IMR-90 (cell line): ENCODE data around the gene SPATS2L. TPM values are rescaled to one million over a fixed set of nuclear protein-coding genes. Genes with fewer than 3 reads are reported as not detected.

Source experiments
- ATAC-seq: fragments of 200-7000 bp; cut with Tn5 transposase; 2 replicates; pipeline ENCODE4 v1.9.1; 2020; ENCODE audit warnings: low read depth, mild to moderate bottlenecking, moderate library complexity
- BruUV-seq: library from RNA; stranded (reverse); fragments of 400-500 nt; replicated peaks from 2 replicates; lab custom pipeline; 2021; lab: Mats Ljungman, UMichigan
- CTCF ChIA-PET: fragments of 300-600 bp; formaldehyde crosslinking; extraction: SDS; loops from one replicate; lab custom pipeline; 2021; ENCODE audit warnings: antibody characterized with exemption; lab: Yijun Ruan, JAX
- POLR2A ChIA-PET: fragments of 300-600 bp; sonication (Branson Sonifier 250); formaldehyde crosslinking; loops from one replicate; lab custom pipeline; 2022; ENCODE audit warnings: antibody characterized with exemption; ENCODE audit not compliant: unreplicated experiment; lab: Charles Lee
- DNase-seq: peaks from one replicate; pipeline ENCODE4 v3.0.0; 2013
- H2AFZ ChIP-seq: replicated peaks from 2 replicates; pipeline ENCODE3; 2013; ENCODE audit warnings: low read length, mild to moderate bottlenecking; ENCODE audit not compliant: poor library complexity
- H2AK5ac ChIP-seq: 2 replicates; pipeline ENCODE4 v1.6.1; 2013; ENCODE audit warnings: low read depth, low read length, inconsistent platforms
- H2AK9ac ChIP-seq: replicated peaks from 2 replicates; pipeline ENCODE3; 2013; ENCODE audit warnings: mild to moderate bottlenecking, low read depth, low read length, moderate library complexity; ENCODE audit not compliant: poor library complexity
- H2BK120ac ChIP-seq: 2 replicates; pipeline ENCODE4 v1.6.1; 2013; ENCODE audit warnings: low read depth, low read length, inconsistent platforms
- H2BK15ac ChIP-seq: 3 replicates; pipeline ENCODE4 v1.6.1; 2013; ENCODE audit warnings: low read depth, low read length, inconsistent platforms
- H2BK20ac ChIP-seq: 2 replicates; pipeline ENCODE4 v1.6.1; 2013; ENCODE audit warnings: low read depth, mild to moderate bottlenecking, inconsistent platforms, low read length, moderate library complexity
- H2BK5ac ChIP-seq: 2 replicates; pipeline ENCODE4 v1.6.1; 2013; ENCODE audit warnings: mild to moderate bottlenecking, low read depth, low read length, inconsistent platforms; ENCODE audit not compliant: poor library complexity, severe bottlenecking
- H3K14ac ChIP-seq: replicated peaks from 2 replicates; pipeline ENCODE4 v1.6.1; 2013; ENCODE audit warnings: low read depth, low read length, inconsistent platforms
- H3K18ac ChIP-seq: 2 replicates; pipeline ENCODE4 v1.6.1; 2013; ENCODE audit warnings: low read depth, low read length, control low read depth
- H3K23ac ChIP-seq: 2 replicates; pipeline ENCODE4 v1.6.1; 2013; ENCODE audit warnings: low read depth, low read length, inconsistent platforms
- H3K27ac ChIP-seq: 2 replicates; pipeline ENCODE4 v1.5.1; 2013; ENCODE audit warnings: mild to moderate bottlenecking, control low read depth, low read length; ENCODE audit not compliant: insufficient read depth
- H3K27me3 ChIP-seq: 2 replicates; pipeline ENCODE4 v1.6.1; 2013; ENCODE audit warnings: low read length; ENCODE audit not compliant: control insufficient read depth, insufficient read depth
- H3K36me3 ChIP-seq: 2 replicates; pipeline ENCODE4 v1.6.1; 2013; ENCODE audit warnings: low read length, mixed read lengths; ENCODE audit not compliant: control insufficient read depth, insufficient read depth
- H3K4ac ChIP-seq: 2 replicates; pipeline ENCODE4 v1.6.1; 2013; ENCODE audit warnings: low read depth, low read length, inconsistent platforms
- H3K4me1 ChIP-seq: 2 replicates; pipeline ENCODE4 v1.6.1; 2013; ENCODE audit warnings: low read length, mixed read lengths; ENCODE audit not compliant: control insufficient read depth, insufficient read depth
- H3K4me2 ChIP-seq: 2 replicates; pipeline ENCODE4 v1.6.1; 2013; ENCODE audit warnings: low read depth, mild to moderate bottlenecking, control low read depth, low read length, moderate library complexity
- H3K4me3 ChIP-seq: 2 replicates; pipeline ENCODE4 v1.5.1; 2013; ENCODE audit warnings: low read depth, mild to moderate bottlenecking, control low read depth, low read length, moderate library complexity; ENCODE audit not compliant: insufficient read depth
- H3K56ac ChIP-seq: 2 replicates; pipeline ENCODE4 v1.6.1; 2013; ENCODE audit warnings: low read length, inconsistent platforms; ENCODE audit not compliant: insufficient read depth; ENCODE audit errors: extremely low read depth
- H3K79me1 ChIP-seq, 2 experiments: 2 replicates each; pipeline ENCODE4 v1.6.1; 2013; ENCODE audit warnings: low read length in 2 of 2, inconsistent platforms in 1 of 2, low read depth in 1 of 2
- H3K9ac ChIP-seq: 2 replicates; pipeline ENCODE4 v1.6.1; 2013; ENCODE audit warnings: low read depth, low read length, control low read depth
- H3K9me1 ChIP-seq: 2 replicates; pipeline ENCODE4 v1.6.1; 2013; ENCODE audit warnings: low read length, inconsistent platforms; ENCODE audit not compliant: insufficient read depth
- H3K9me3 ChIP-seq: 2 replicates; pipeline ENCODE4 v1.6.1; 2013; ENCODE audit warnings: low read length; ENCODE audit not compliant: control insufficient read depth, insufficient read depth
- H4K20me1 ChIP-seq: 2 replicates; pipeline ENCODE4 v1.6.1; 2013; ENCODE audit warnings: low read length, inconsistent platforms; ENCODE audit not compliant: insufficient read depth
- H4K5ac ChIP-seq: 2 replicates; pipeline ENCODE4 v1.6.1; 2013; ENCODE audit warnings: mild to moderate bottlenecking, low read depth, low read length, control low read depth
- H4K8ac ChIP-seq, 2 experiments: 2 replicates each; pipeline ENCODE4 v1.6.1; 2013; ENCODE audit warnings: low read depth in 2 of 2, low read length in 2 of 2, control low read depth in 1 of 2, inconsistent platforms in 1 of 2
- H4K91ac ChIP-seq: 2 replicates; pipeline ENCODE4 v1.6.1; 2013; ENCODE audit warnings: low read depth, low read length, inconsistent platforms; ENCODE audit not compliant: insufficient read depth
- CEBPB ChIP-seq: IDR thresholded peaks from 2 replicates; pipeline ENCODE4 v1.6.1; 2012; ENCODE audit warnings: low read depth, low read length, improper control_type of control experiment
- CHD1 ChIP-seq: IDR thresholded peaks from 2 replicates; pipeline ENCODE4 v1.6.1; 2012; ENCODE audit warnings: low read depth, low read length, improper control_type of control experiment
- CTCF ChIP-seq: conservative IDR thresholded peaks from 2 replicates; pipeline ENCODE4 v1.5.1; 2012; ENCODE audit warnings: mild to moderate bottlenecking, low read depth, low read length, improper control_type of control experiment
- ELK1 ChIP-seq: fragments of 150-350 bp; IDR thresholded peaks from 2 replicates; pipeline ENCODE4 v1.6.1; 2016; ENCODE audit warnings: low read depth, mild to moderate bottlenecking, low read length, moderate library complexity, borderline replicate concordance
- FOS ChIP-seq: fragments of 150-350 bp; IDR thresholded peaks from 2 replicates; pipeline ENCODE4 v1.6.1; 2016; ENCODE audit warnings: low read depth, low read length
- MAFK ChIP-seq: IDR thresholded peaks from 2 replicates; pipeline ENCODE4 v1.6.1; 2012; ENCODE audit warnings: low read depth, low read length, improper control_type of control experiment
- MAZ ChIP-seq: IDR thresholded peaks from 2 replicates; pipeline ENCODE4 v1.6.1; 2012; ENCODE audit warnings: low read depth, mild to moderate bottlenecking, low read length, improper control_type of control experiment, moderate library complexity, borderline replicate concordance
- MXI1 ChIP-seq: IDR thresholded peaks from 2 replicates; pipeline ENCODE4 v1.6.1; 2012; ENCODE audit warnings: low read depth, mild to moderate bottlenecking, low read length, moderate library complexity, borderline replicate concordance
- POLR2A ChIP-seq: IDR thresholded peaks from 2 replicates; pipeline ENCODE4 v1.6.1; 2012; ENCODE audit warnings: mild to moderate bottlenecking, low read depth, low read length
- RAD21 ChIP-seq: IDR thresholded peaks from 2 replicates; pipeline ENCODE4 v1.6.1; 2012; ENCODE audit warnings: low read length, improper control_type of control experiment
- RFX5 ChIP-seq: IDR thresholded peaks from 2 replicates; pipeline ENCODE4 v1.8.0; 2012; ENCODE audit warnings: low read depth, mild to moderate bottlenecking, low read length, moderate library complexity
- WGBS, 2 experiments: methylation state at CpG; one replicate each; pipeline versions ENCODE4 v1.1.5 to v1.1.7; 2013; ENCODE audit warnings: missing lambda C conversion rate in 2 of 2; ENCODE audit not compliant: insufficient read length in 1 of 2; ENCODE audit errors: extremely low coverage in 2 of 2; 5-methylcytosine and 5-hydroxymethylcytosine counted together
- dilution Hi-C: fragments of 300-500 bp; cut with HindIII; formaldehyde crosslinking; loops from one replicate; pipeline ENCODE4 v1.14.3; 2018; ENCODE audit warnings: low sequenced_read_pairs; ENCODE audit not compliant: unreplicated experiment
- in situ Hi-C: fragments of 300-500 bp; cut with MboI; formaldehyde crosslinking; loops from 3 replicates; pipeline ENCODE4 v1.14.3; 2019; ENCODE audit warnings: low sequenced_read_pairs, inconsistent platforms, mixed read lengths
- intact Hi-C: fragments of 100-400 bp; cut with micrococcal nuclease; formaldehyde crosslinking; loops from 2 replicates; pipeline ENCODE4 v1.10.0; 2022
- polyA plus RNA-seq, 3 experiments: library from polyadenylated mRNA; depleted of rRNA; stranded (reverse); fragments of >200 nt; gene quantifications; 2 replicates each; pipeline ENCODE4 v1.2.3, GENCODE V29; 2012; ENCODE audit warnings: low replicate concordance in 1 of 3
- total RNA-seq: library from RNA; depleted of rRNA; stranded (reverse); fragments of >200 nt; gene quantifications from 2 replicates; pipeline ENCODE4 v1.2.3, GENCODE V29; 2012
- TF ChIP-seq, protein P1 (sequence below): fragments of 150-350 bp; IDR thresholded peaks from 2 replicates; pipeline ENCODE4 v1.6.1; 2017; ENCODE audit warnings: mild to moderate bottlenecking, antibody characterized with exemption, low read length, low read depth

Gene SPATS2L
- total and polyA plus RNA-seq, 2 of the 4 experiments (the other 2 are of a cell fraction) = 118 to 155 TPM

GRCh38 chr2:200421270-200421669, 114.8 kb downstream of the SPATS2L start:
- Histone ChIP-seq H4K8ac (no peak overlapping the region), H3K23ac (no peak overlapping the region), H3K4me1 (no peaks in the 10 kb centered on the region; the same call in 1 of the 2 replicates), H3K9ac (no peak overlapping the region), H3K27ac (no peak overlapping the region), H4K5ac (no peak overlapping the region), H2AFZ (no peak overlapping the region), H3K14ac (no peak overlapping the region), H3K4me2 (no peak overlapping the region), H3K36me3 (peaks cover 56% of the 10 kb centered on the region), H3K9me1 (peaks cover 10% of the 10 kb centered on the region), H4K20me1 (no peaks in the 10 kb centered on the region), H3K9me3 (no peaks in the 10 kb centered on the region), H2AK5ac (no peak overlapping the region), H3K4ac (no peak overlapping the region), H2BK15ac (no peak overlapping the region), H2BK5ac (no peak overlapping the region), H3K56ac (no peak overlapping the region), H3K27me3 (no peaks in the 10 kb centered on the region), H3K79me1 (peaks cover 40 to 61% of the 10 kb centered on the region in 2 experiments), H2BK20ac (no peak overlapping the region), H2BK120ac (no peak overlapping the region), H3K4me3 (no peak overlapping the region), H2AK9ac (no peak overlapping the region), H3K18ac (no peak overlapping the region), H4K91ac (no peak overlapping the region)
- in situ Hi-C loops = no loop called here
- no peak for ATAC-seq
- intact Hi-C loops = no loop called here
- TF ChIP-seq RAD21 (no peak), POLR2A (no peak), ELK1 (no peak), CEBPB (no peak), MAFK (no peak), RFX5 (no peak), FOS (no peak), MAZ (no peak), CHD1 (no peak), MXI1 (no peak), CTCF (no peak)
- TF ChIP-seq, protein P1, sequence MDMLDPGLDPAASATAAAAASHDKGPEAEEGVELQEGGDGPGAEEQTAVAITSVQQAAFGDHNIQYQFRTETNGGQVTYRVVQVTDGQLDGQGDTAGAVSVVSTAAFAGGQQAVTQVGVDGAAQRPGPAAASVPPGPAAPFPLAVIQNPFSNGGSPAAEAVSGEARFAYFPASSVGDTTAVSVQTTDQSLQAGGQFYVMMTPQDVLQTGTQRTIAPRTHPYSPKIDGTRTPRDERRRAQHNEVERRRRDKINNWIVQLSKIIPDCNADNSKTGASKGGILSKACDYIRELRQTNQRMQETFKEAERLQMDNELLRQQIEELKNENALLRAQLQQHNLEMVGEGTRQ = no peak
- dilution Hi-C loops = no loop called here
- POLR2A ChIA-PET = no interaction called here
- BruUV-seq = no TSS peak
- CTCF ChIA-PET = no interaction called here
- no CpG with 5 or more reads among the region's 1 CpG for WGBS, 2 experiments
- DNase-seq = no peak
